H4 (cell line): ENCODE results near the gene PRKAR2A. TPM values are rescaled to one million over a fixed set of nuclear protein-coding genes. Genes with fewer than 3 reads are reported as not detected.

Experiments
- total RNA-seq: library from RNA; depleted of rRNA; stranded (reverse); fragments of >200 nt; shearing (Covaris generic); gene quantifications from 2 replicates; pipeline ENCODE4 v1.2.3, GENCODE V29; 2014; rRNA removed

Gene PRKAR2A
- total RNA-seq, 1 experiment from 2014 or later, result 10.2 TPM

Other genes with a start within 250 kb of the PRKAR2A start
- gene UQCRC1, start 238.2 kb downstream of the PRKAR2A start, total RNA-seq, result 171 and 176 TPM in 2 replicates
- gene TMEM89, start 226.1 kb downstream of the PRKAR2A start, total RNA-seq, result not detected in 2 replicates
- 7.8 and 9.6 TPM in 2 replicates for gene SLC26A6, start 212.4 kb downstream of the PRKAR2A start, total RNA-seq
- 3.0 and 3.1 TPM in 2 replicates for gene CELSR3, start 185.0 kb downstream of the PRKAR2A start, total RNA-seq
- gene NCKIPSD, start 162.0 kb downstream of the PRKAR2A start, total RNA-seq, result 8.8 and 21.1 TPM in 2 replicates
- 41.4 and 53.8 TPM in 2 replicates for gene IP6K2, start 130.7 kb downstream of the PRKAR2A start, total RNA-seq
- 11.1 and 15.5 TPM in 2 replicates for gene SLC25A20, start 51.0 kb upstream of the PRKAR2A start, total RNA-seq
- 62.7 and 82.2 TPM in 2 replicates for gene ARIH2, start 71.0 kb upstream of the PRKAR2A start, total RNA-seq
- 12.8 and 22.0 TPM in 2 replicates for gene P4HTM, start 142.4 kb upstream of the PRKAR2A start, total RNA-seq
- 25.3 and 29.6 TPM in 2 replicates for gene WDR6, start 159.5 kb upstream of the PRKAR2A start, total RNA-seq
- gene DALRD3, start 170.7 kb upstream of the PRKAR2A start, total RNA-seq, result 31.4 and 44.1 TPM in 2 replicates
- gene NDUFAF3, start 174.2 kb upstream of the PRKAR2A start, total RNA-seq, result 80.9 and 87.8 TPM in 2 replicates
- gene IMPDH2, start 181.5 kb upstream of the PRKAR2A start, total RNA-seq, result 314 and 330 TPM in 2 replicates
- 36.3 and 47.4 TPM in 2 replicates for gene QRICH1, start 246.2 kb upstream of the PRKAR2A start, total RNA-seq